Measurements from ENCODE around the gene CCDC12.

Gene CCDC12

DNA sequence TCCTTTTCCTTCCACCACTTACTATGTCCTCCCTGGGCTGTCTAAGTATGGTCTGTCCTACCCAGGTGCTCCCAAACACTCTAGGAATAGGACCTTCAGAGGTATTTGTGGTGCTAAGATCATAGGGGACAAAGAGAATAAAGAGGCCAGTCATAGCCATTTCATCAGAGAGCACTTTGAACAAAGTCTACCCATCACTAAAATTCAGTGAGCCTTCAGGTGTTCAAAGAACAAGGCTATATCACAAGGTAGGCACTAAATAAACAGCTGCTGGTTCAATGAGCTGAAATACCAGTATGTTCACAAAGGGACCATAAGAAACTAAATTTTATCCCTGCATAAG is 41.7 kb upstream of the CCDC12 start:
- Histone ChIP-seq H3K27me3 (no peaks in the 10 kb centered on the region), H3K27ac (peak overlapping the region; percentile 75), H3K36me3 (peaks cover 47% of the 10 kb centered on the region), H3K9me3 (no peaks in the 10 kb centered on the region), H3K4me3 (ENCODE audit: low read depth in 1 of 2, low read length in 1 of 2) (no peak overlapping the region), H3K4me1 (ENCODE audit: control insufficient read depth in 1 of 2, insufficient read depth in 1 of 2, low read depth in 1 of 2, low read length in 1 of 2) (peaks cover 25% of the 10 kb centered on the region in 2 experiments)
- TF ChIP-seq, protein P1, sequence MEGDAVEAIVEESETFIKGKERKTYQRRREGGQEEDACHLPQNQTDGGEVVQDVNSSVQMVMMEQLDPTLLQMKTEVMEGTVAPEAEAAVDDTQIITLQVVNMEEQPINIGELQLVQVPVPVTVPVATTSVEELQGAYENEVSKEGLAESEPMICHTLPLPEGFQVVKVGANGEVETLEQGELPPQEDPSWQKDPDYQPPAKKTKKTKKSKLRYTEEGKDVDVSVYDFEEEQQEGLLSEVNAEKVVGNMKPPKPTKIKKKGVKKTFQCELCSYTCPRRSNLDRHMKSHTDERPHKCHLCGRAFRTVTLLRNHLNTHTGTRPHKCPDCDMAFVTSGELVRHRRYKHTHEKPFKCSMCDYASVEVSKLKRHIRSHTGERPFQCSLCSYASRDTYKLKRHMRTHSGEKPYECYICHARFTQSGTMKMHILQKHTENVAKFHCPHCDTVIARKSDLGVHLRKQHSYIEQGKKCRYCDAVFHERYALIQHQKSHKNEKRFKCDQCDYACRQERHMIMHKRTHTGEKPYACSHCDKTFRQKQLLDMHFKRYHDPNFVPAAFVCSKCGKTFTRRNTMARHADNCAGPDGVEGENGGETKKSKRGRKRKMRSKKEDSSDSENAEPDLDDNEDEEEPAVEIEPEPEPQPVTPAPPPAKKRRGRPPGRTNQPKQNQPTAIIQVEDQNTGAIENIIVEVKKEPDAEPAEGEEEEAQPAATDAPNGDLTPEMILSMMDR (IDR thresholded peaks at IDR 0.05): no peak

DNA sequence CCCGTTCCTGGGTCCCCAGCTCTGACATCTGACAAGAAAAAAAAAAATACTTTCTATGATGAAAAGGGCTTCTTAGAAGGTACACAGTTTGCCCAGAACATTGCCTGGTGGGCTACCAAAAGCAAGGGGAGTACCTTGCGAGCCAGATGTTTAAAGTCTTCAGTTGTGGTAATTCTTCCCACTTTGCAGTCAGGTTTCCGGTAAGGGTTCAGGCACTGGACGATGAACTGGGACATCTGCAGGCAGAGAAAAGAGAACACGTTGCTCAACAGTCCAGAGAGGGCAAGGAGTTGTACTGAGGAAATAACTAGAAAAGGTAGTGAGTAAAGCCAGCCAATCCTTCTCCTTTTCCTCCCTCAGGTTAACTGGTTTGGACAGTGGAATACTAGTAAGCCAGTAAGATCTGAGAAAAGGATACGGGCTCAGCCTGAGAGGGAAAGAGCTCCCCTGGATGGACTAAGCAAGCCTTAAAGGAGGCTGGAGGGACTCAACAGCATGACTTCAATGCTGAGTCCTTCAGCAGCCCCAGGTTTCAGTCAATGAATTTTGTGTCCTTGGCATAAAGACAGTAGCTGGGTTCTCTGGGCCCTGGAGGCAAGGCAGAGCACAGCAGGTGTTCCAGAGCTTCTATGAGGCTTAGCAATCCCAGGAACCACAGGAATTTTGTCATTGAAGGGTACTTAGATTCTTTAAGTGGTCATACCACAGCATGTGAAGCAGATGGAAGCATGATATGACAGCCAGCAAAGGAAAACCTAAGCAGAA is 41.1 kb upstream of the CCDC12 start:
- H3K27ac ChIP-seq: peak overlapping the region; percentile 75
- H3K4me1 ChIP-seq (ENCODE audit: control insufficient read depth in 1 of 2, insufficient read depth in 1 of 2, low read depth in 1 of 2, low read length in 1 of 2): peaks cover 25% of the 10 kb centered on the region in 2 experiments
- no peak overlapping the region for H3K4me3 ChIP-seq (ENCODE audit: low read depth in 1 of 2, low read length in 1 of 2)
- peaks cover 52% of the 10 kb centered on the region for H3K36me3 ChIP-seq
- H3K9me3 ChIP-seq: no peaks in the 10 kb centered on the region
- no peaks in the 10 kb centered on the region for H3K27me3 ChIP-seq
- TF ChIP-seq, protein P1 (IDR thresholded peaks at IDR 0.05): no peak

DNA sequence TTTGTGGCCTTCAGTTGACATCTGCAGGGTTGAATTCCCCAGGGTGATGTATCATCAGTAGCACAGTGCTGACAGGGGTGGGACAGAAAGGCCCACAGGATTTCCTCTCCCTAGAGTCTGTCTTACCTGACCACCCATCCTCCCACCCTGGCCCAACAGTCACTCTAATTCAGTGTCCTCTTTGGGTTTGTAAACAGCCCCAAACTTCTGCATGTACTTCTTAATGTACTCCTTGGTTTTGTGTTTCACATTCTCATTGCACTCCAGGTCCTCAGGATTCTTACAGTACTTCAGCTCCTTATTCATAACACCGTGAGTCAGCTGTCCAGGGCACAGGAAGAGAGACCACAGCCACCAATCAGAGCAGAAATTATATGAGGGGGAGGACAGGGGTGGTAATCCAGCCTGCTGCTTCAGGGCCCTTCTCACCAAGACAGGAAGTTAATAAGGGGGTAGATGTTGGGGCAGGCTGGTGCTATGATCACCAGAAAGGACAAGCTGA is 40.4 kb upstream of the CCDC12 start:
- peaks cover 25% of the 10 kb centered on the region in 2 experiments for H3K4me1 ChIP-seq (ENCODE audit: control insufficient read depth in 1 of 2, insufficient read depth in 1 of 2, low read depth in 1 of 2, low read length in 1 of 2)
- H3K4me3 ChIP-seq (ENCODE audit: low read depth in 1 of 2, low read length in 1 of 2): no peak overlapping the region
- peaks cover 59% of the 10 kb centered on the region for H3K36me3 ChIP-seq

DNA sequence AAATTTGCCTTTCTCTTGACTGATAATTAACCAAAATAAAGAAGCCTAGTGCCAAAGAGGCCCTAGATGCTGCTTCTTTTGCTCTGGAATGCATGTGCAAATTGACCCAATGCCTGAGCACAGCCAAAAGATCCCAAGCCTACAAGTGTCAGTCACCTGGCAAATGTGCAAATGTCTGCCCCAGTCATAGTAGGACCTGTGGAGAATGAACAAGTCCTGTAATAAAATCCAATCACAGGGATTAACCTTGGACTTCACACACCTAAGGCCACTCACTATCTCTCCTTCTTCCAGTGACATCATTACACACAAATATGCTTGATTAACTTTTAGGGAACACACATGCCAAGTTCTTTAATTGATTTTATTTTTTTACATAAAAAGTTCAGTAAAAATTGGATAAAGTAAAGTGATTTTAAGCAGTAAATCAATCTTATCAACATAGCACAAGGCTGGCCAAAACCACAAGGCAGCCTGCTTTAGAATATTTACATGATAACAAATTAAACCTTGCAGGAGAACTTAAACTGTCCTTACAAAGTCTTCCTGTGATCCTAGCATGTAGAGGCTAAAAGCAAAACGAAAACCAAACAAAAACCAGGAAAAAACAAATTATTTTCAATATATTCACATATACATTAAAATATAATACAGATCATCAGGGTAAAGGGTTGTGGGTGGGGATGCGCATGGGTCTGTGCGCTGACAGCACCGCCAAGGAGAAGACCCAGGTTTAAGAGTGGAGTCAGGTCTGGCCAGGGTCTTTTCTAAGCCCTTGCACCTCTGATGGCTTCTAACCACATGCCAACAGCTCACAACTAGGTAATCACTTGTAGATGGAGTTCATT is 39.8 kb upstream of the CCDC12 start:
- TF ChIP-seq, protein P1 (IDR thresholded peaks at IDR 0.05): no peak
- no peak overlapping the region for H3K4me3 ChIP-seq (ENCODE audit: low read depth in 1 of 2, low read length in 1 of 2)
- H3K9me3 ChIP-seq: no peaks in the 10 kb centered on the region
- no peaks in the 10 kb centered on the region for H3K27me3 ChIP-seq
- H3K4me1 ChIP-seq (ENCODE audit: control insufficient read depth in 1 of 2, insufficient read depth in 1 of 2, low read depth in 1 of 2, low read length in 1 of 2): peaks cover 25% of the 10 kb centered on the region in 2 experiments
- peak overlapping the region; percentile 75 for H3K27ac ChIP-seq
- H3K36me3 ChIP-seq: peaks cover 63% of the 10 kb centered on the region

More for the DNA sequence above, 40.4 kb upstream of the CCDC12 start:
- H3K27ac ChIP-seq: peak overlapping the region; percentile 75
- TF ChIP-seq, protein P1 (IDR thresholded peaks at IDR 0.05): no peak
- H3K9me3 ChIP-seq: no peaks in the 10 kb centered on the region
- H3K27me3 ChIP-seq: no peaks in the 10 kb centered on the region

DNA sequence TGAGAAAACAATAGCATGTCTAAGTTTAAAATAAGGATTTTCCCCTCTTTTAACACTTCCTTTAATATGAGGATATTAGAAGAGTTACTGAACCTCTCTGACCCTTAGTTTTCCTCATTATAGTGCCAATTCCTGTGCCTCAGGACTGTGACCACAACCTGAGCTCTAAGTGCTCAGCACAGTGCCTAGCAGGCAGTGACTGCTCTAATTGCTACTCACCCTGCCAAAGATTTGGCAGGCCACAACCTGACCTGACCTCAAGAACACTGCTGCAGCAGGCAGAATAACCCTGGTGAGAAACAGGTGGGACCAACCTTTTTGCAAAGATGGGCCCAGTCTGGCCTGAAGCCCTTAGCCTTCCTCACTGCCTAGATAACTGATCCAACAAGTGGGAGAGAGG is 38.6 kb upstream of the CCDC12 start:
- Histone ChIP-seq H3K36me3 (peaks cover 75% of the 10 kb centered on the region), H3K27ac (no peak overlapping the region)
- TF ChIP-seq, protein P1 (IDR thresholded peaks at IDR 0.05): no peak

More for the DNA sequence above, 38.6 kb upstream of the CCDC12 start:
- Histone ChIP-seq H3K9me3 (no peaks in the 10 kb centered on the region), H3K4me1 (ENCODE audit: control insufficient read depth in 1 of 2, insufficient read depth in 1 of 2, low read depth in 1 of 2, low read length in 1 of 2) (peaks cover 25% of the 10 kb centered on the region in 2 experiments), H3K4me3 (ENCODE audit: low read depth in 1 of 2, low read length in 1 of 2) (no peak overlapping the region), H3K27me3 (no peaks in the 10 kb centered on the region)
